DOHH2 (cell line): ENCODE measurements around the gene UNKL.

Source experiments
- H3F3A ChIP-seq: fragments of 200-600 bp; sonication (generic), shearing (Covaris generic); 2 replicates; pipeline ENCODE4 v1.6.0; 2016; ENCODE audit warnings: antibody characterized with exemption, mild to moderate bottlenecking; ENCODE audit not compliant: control insufficient read depth, insufficient read depth
- H3K27ac ChIP-seq: fragments of 200-600 bp; sonication (generic); 2 replicates; pipeline ENCODE4 v1.5.1; 2014; ENCODE audit warnings: low read depth, mild to moderate bottlenecking, low read length, moderate library complexity
- H3K27me3 ChIP-seq: fragments of 200-600 bp; sonication (generic); 2 replicates; pipeline ENCODE4 v1.6.1; 2014; ENCODE audit warnings: mild to moderate bottlenecking, low read length, mixed read lengths; ENCODE audit not compliant: control insufficient read depth
- H3K36me3 ChIP-seq: fragments of 200-600 bp; sonication (generic); 2 replicates; pipeline ENCODE4 v1.6.1; 2014; ENCODE audit warnings: mild to moderate bottlenecking, low read length, moderate library complexity, mixed read lengths; ENCODE audit not compliant: control insufficient read depth
- H3K4me1 ChIP-seq: fragments of 200-600 bp; sonication (generic); 2 replicates; pipeline ENCODE4 v1.6.1; 2014; ENCODE audit warnings: mild to moderate bottlenecking, low read length, mixed read lengths; ENCODE audit not compliant: control insufficient read depth
- H3K4me2 ChIP-seq: fragments of 200-600 bp; sonication (generic); 2 replicates; pipeline ENCODE4 v1.6.0; 2014; ENCODE audit warnings: mild to moderate bottlenecking, low read length, moderate library complexity
- H3K4me3 ChIP-seq: fragments of 200-600 bp; sonication (generic); 2 replicates; pipeline ENCODE4 v1.5.1; 2014; ENCODE audit warnings: mild to moderate bottlenecking, low read length, mixed read lengths
- H3K79me2 ChIP-seq: fragments of 200-600 bp; sonication (generic); 2 replicates; pipeline ENCODE4 v1.6.1; 2014; ENCODE audit warnings: mild to moderate bottlenecking, low read length, mixed read lengths; ENCODE audit not compliant: control insufficient read depth
- H3K9me2 ChIP-seq: fragments of 200-600 bp; sonication (generic); replicated peaks from 2 replicates; pipeline ENCODE4 v1.6.1; 2014; ENCODE audit warnings: mild to moderate bottlenecking, low read length, mixed read lengths; ENCODE audit not compliant: control insufficient read depth
- H3K9me3 ChIP-seq: fragments of 200-600 bp; sonication (generic); 2 replicates; pipeline ENCODE4 v1.6.1; 2014; ENCODE audit warnings: antibody characterized with exemption, low read length, mixed read lengths; ENCODE audit not compliant: control insufficient read depth, insufficient read depth
- H4K20me1 ChIP-seq: fragments of 200-600 bp; sonication (generic); 2 replicates; pipeline ENCODE4 v1.6.0; 2014; ENCODE audit warnings: low read depth, mild to moderate bottlenecking, antibody characterized with exemption, low read length, moderate library complexity; ENCODE audit not compliant: control insufficient read depth, insufficient read depth
- CTCF ChIP-seq: fragments of 200-600 bp; sonication (generic); IDR thresholded peaks from one replicate; pipeline ENCODE4 v1.5.1; 2014; ENCODE audit warnings: antibody characterized with exemption, mild to moderate bottlenecking, low read depth, low read length; ENCODE audit not compliant: poor library complexity, severe bottlenecking
- EZH2phosphoT487 ChIP-seq: fragments of 200-600 bp; sonication (generic); IDR thresholded peaks from 2 replicates; pipeline ENCODE4 v1.6.1; 2017; ENCODE audit warnings: borderline replicate concordance, mild to moderate bottlenecking, antibody characterized with exemption, low read length, moderate library complexity, mixed read lengths

Gene UNKL

GRCh38 chr16:1457489-1458245 is 43.2 kb upstream of the UNKL start:
- H3F3A ChIP-seq, result no peaks in the 10 kb centered on the region
- no peak overlapping the region for H3K4me3 ChIP-seq
- no peaks in the 10 kb centered on the region for H4K20me1 ChIP-seq
- H3K27me3 ChIP-seq, result no peaks in the 10 kb centered on the region
- no peaks in the 10 kb centered on the region for H3K9me2 ChIP-seq
- H3K36me3 ChIP-seq, result peaks cover 33% of the 10 kb centered on the region
- TF ChIP-seq EZH2phosphoT487 (no peak), CTCF (no peak)
- no peak overlapping the region for H3K27ac ChIP-seq
- no peaks in the 10 kb centered on the region for H3K79me2 ChIP-seq
- H3K9me3 ChIP-seq, result no peaks in the 10 kb centered on the region
- no peak overlapping the region for H3K4me2 ChIP-seq
- peaks cover 24% of the 10 kb centered on the region for H3K4me1 ChIP-seq

- Histone ChIP-seq H3K4me3 (no peak overlapping the region), H3K27ac (no peak overlapping the region), H3K4me1 (peaks cover 24% of the 10 kb centered on the region), H3K9me2 (no peaks in the 10 kb centered on the region), H4K20me1 (no peaks in the 10 kb centered on the region), H3F3A (no peaks in the 10 kb centered on the region), H3K9me3 (no peaks in the 10 kb centered on the region), H3K27me3 (no peaks in the 10 kb centered on the region), H3K36me3 (peaks cover 36% of the 10 kb centered on the region), H3K79me2 (no peaks in the 10 kb centered on the region), H3K4me2 (no peak overlapping the region)
- TF ChIP-seq EZH2phosphoT487 (no peak), CTCF (no peak)
These were observed 42.4 kb upstream of the UNKL start for GRCh38 chr16:1456951-1457350.

- H3K79me2 ChIP-seq, result no peaks in the 10 kb centered on the region
- no peaks in the 10 kb centered on the region for H3K9me3 ChIP-seq
- no peak overlapping the region for H3K4me3 ChIP-seq
- H3K27me3 ChIP-seq, result no peaks in the 10 kb centered on the region
- H3K9me2 ChIP-seq, result no peaks in the 10 kb centered on the region
- no peaks in the 10 kb centered on the region for H3F3A ChIP-seq
- H3K4me1 ChIP-seq, result peaks cover 21% of the 10 kb centered on the region
- H3K27ac ChIP-seq, result no peak overlapping the region
- peaks cover 33% of the 10 kb centered on the region for H3K36me3 ChIP-seq
- no peaks in the 10 kb centered on the region for H4K20me1 ChIP-seq
- no peak overlapping the region for H3K4me2 ChIP-seq
- TF ChIP-seq EZH2phosphoT487 (no peak), CTCF (no peak)
These were observed 41.0 kb upstream of the UNKL start for GRCh38 chr16:1455190-1456171.
